Stimulated activated CD4-positive, alpha-beta T cell treated with anti-CD3 and anti-CD28 coated beads, Interleukin-15, amount 100 ng/mL, for 1 hour (primary cell): ENCODE measurements around the gene KCNH2.
"Not testable (repeated sequence)": the region's sequence is repeated elsewhere in the genome, so short reads cannot be mapped to it uniquely, and the experiment has no call there.

Experiments used
- DNase-seq, 2 donors: peaks; one replicate each; pipeline ENCODE4 v3.0.0-alpha.2; 2020; ENCODE audit warnings: low read depth in 1 of 2, low spot score in 1 of 2

The KCNH2 gene

DNA sequence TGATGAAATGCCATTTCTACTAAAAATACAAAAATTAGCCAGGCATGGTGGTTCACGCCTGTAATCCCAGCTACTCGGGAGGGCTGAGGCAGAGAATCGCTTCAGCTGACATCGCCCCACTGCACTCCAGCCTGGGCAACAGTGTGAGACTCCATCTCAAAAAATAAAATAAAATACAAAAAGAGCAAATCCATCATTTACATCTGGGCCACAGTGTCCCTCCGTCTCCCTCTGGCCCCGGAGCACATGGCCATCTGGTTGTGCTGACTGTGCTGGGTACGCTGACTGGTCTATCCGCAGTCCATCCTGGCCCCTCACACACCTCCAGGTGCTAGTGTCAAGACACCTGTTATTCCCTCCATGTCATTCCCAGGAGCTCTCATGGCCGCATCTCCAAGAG, 42.1 kb downstream of the KCNH2 start:
- no peak for DNase-seq

DNA sequence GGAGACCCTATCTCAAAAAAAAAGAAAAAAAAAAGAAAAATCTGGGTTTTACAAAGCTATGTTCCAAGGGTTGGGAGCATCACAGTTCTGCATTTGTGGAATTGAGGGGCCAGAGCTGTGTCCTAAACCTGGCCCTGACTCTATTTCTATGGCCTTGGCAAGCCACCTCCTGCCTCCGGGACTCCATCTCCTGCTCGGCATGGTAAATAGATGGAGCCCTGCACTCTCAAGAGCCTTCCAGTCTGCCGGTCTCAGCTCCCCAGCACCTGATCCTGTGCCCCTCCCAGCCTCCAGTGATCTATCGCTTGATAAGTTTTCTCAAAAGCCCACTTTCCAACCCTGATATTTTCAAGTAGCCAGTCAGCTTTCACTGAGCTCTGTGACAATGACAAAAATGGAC, 43.0 kb downstream of the KCNH2 start:
- no peak for DNase-seq

DNA sequence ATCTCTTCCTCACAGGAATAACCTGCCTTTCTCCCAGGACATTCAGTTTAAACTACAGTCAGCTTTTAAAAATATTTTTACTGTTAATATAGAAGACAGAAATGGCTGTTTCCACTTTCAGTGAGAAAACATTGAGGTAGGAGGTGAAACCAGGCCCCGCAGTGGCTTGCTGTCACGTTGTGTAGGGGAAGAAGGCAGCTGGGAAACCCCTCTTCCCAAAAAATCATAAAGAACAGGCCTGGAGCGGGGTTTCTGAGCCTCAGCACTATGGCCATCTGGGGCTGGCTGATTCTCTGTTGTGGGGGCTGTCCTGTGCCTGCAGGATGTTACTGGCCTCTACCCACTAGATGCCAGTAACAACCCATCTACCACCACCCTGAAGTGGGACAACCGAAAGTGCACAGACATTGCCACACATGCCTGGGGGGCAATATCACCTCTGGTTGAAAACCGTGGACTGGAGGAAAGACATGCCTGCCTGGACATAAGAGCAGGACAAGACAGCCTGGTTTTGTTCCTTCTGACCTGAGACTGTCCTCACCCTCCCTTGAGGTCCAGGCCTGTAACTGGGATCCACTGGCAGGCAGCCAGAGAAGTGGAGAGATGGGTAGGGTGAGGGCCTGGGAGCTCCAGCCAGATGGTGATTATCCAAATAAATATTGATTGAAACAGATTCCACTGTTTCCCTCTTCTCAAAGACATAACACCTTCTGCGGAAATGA, 43.9 kb downstream of the KCNH2 start:
- no peak for DNase-seq

DNA sequence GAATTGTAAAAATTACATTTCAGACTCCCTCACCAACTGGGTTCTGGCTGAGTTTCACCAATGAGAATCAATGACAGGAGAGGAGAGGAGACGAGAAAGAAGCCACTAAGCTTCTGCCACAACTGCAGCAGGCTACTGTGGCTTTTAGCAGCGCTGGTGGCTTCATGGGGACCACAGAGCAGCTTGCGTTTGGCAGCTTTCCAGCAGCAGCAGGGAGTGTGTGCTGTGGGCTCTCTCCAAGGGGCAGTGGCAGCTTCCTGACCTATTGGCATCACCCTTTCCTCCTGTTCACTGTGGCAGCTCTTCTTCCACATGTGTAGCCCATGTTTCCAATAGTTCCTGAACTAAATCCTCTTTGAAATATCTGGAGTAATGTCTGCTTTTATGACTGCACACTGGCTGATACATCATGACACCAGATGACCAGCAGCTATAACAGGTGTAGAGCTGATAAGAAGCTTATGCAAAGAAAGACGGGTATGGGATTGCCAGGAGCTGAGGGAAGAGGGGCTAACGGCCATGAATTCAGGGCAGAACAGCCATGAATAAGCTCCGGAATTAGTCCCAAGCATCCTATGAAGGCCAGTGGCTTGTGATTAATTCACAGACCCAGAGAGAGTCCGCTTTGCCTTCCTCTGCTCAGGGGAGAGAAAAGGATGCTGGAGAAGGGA, 46.8 kb downstream of the KCNH2 start:
- no peak for DNase-seq

DNA sequence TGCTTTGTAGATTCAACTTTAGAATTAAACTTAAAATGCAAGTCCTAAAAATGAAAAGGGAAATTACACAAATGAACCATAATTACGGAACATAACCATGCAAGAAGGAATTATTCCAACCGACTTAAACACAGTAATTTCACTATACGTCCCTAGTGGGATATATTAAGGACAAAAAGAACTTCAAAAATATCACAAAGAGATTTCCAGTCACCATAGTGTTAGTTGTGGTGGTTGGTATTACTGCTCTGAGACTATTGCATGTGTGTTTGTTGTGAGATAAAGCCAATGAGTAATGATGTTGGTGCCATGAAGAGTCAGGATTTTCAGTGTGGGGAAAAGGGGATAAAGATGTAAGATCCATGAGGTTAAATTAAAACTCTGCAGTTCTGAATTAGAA, 49.6 kb downstream of the KCNH2 start:
- DNase-seq, result no peak

DNA sequence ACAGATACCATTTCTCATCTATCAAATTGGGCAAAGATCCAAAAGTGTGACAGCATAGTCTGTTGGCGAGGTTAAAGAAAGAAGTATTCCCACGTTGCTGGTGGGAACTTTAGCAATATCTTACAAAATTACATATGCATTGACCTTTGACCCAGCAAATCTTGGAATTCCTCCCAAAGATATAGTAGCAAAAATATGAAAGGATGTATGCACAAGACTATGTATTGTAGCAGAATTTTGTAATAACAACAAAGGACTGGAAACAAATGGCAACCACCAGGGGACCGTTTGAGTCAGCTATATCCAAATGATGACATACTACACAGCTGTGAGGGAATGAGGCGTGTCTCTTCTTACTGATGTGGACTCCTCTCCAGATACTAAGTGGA, 50.2 kb downstream of the KCNH2 start:
- no peak for DNase-seq

DNA sequence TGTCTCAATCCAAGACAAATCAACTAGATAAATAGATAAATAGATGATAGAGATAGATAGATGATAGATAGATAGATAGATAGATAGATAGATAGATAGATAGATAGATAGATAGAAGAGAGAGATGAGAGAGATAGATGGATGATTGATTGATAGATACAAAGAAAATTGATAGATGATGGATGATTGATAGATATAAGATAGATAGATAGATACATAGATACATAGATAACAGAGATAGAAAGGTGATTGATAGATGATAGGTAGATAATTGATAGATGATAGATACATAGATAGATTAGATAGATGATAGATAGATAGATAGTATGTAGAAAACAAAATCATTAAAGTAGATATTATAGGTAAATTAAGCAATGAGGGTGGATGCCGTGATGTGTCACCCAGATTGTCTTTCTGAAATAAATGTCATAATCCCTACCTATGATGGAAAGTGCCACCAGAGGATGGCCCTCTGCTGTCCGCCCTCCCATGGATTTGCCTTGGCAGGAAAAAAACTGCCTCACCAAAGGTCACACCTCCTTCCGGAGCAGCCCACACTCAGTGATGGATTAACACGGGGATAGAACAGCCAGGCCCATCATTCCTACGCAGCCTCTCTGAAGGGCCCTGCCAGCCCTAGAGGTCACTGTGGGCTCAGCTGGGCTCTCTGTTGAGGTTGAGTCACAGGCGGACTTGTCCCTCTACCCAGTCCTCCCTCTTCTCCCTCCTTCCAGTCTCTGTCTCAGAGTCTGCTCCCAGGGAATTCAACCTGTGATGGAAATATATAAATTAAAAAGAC, 50.8 kb downstream of the KCNH2 start:
- no peak for DNase-seq

DNA sequence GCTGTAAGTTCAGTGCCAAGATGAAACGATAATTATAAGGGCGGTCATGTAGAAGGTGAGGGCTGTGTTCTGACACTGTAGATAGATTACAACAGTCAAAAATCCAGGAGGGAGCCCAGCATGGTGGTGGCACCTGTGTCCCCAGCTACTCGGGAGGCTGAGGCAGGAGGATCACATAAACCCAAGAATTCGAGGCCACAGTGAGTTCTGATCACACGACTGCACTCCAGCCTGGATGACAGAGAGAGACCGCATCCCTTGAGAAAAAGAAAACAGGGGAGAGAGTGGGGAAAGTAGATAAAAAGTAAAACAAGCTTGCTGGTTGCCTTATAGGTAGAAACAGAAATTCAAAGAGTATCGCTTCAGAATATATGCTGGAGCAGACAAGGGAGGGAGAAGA, 52.1 kb downstream of the KCNH2 start:
- no peak for DNase-seq

DNA sequence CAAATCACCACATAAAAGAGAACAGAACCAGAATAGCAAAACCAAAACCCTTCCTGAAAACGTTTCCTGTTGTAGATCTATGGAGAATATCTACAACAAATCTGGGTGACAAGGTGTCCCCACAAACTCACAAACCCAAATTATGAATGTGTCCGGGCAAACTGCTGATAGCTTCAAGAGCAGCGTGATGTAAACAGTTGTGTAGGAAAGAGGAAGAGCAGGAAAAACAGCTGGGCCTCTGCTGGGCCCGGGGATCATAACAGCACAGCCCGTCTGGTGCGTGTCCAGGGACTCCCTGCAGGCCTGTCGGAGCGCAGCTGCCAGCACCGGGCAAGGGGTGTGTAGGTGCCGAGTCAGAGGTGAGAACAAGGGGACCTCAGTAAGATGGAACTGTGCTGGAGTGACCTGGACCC, 53.7 kb downstream of the KCNH2 start:
- DNase-seq, result no peak

DNA sequence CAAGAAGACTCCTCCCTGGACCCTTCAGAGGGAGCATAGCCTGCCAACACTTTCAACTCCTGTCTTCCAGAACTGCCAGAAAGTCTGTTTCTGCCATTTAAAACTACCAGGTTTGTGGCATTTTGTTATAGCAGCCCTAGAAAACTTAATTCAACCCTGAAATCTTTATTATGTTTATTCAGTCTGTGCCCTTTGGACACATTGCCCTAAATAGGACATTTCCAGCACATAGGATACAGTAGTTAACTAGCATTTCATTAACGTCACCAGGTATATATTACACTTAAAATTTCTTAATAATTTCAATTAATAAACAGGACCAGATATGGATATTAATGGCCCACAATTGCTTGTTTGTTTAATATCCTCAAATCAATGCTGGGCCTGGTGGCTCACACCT, 54.3 kb downstream of the KCNH2 start:
- no peak for DNase-seq

DNA sequence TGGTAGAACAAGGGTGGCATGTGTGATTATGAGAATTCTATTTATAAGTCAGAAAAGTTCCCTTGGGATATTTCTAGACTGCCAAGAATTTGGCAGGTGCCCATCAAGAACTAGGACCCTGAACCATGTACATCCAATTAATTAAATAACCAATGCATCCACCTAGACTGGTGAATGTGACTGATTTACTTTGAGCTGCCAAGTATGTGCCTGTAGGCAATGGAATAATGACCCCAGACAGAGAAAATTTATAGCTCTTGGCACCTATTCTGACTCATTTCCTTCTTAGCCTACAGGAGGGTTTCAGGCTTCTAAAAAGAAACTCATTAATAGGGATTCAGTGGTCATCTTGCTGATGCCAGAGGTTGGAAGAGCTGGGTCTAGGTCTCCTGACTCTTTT, 54.9 kb downstream of the KCNH2 start:
- no peak for DNase-seq

DNA sequence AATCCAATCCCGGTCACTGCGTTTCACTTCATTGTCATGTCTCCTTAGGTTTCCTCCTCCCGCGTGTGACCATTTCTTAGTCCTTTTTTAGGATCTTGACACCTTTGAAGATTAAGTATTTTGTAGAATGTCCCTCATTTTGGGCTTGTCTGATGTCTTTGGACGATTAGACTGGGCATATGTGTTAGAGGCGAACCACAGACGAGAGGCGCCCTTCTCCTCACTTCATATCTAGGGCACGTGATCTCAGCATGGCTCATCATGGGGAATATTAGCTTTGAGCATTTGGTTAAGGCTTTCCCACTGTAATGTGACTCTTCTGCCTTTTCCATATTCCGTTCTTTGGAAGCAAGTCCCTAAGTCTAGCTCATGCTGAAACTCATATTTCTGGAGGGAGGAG, 59.0 kb downstream of the KCNH2 start:
- DNase-seq, result no peak

DNA sequence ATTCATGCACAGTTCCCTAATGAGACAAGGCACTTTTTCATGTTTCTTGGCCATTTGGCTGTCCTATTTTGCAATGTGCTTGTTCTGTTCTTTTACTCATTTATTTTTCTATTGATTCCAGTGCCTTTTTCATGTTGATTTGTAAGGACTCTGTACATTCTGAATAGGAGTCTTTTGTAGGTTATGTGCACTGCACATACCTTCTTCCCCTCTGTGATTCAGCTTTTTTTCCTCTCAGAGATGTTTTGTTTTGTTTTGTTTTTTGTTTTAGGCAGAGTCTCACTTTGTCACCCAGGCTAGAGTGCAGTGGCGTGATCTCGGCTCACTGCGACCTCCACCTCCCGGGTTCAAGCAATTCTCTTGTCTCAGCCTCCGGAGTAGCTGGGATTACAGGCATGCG, 59.7 kb downstream of the KCNH2 start:
- no peak for DNase-seq

DNA sequence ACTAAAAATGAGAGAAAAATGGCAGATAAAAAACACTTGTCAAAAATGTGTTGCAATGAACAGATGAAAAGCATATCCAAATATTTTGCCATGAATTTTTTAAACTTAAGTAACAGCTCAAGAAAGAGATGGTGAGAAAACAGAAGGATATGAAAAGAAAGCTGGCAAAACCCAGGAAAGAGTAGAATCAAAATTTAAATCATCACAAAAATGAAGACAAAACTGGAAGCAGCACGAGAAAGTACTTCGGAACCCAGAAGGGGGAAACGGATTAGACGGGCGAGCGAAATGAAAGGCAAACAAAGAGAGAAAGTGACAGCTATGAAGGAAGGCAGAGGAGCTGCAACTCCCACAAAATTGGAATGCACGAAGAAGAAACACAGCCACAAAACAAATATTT, 60.2 kb downstream of the KCNH2 start:
- DNase-seq, result no peak

DNA sequence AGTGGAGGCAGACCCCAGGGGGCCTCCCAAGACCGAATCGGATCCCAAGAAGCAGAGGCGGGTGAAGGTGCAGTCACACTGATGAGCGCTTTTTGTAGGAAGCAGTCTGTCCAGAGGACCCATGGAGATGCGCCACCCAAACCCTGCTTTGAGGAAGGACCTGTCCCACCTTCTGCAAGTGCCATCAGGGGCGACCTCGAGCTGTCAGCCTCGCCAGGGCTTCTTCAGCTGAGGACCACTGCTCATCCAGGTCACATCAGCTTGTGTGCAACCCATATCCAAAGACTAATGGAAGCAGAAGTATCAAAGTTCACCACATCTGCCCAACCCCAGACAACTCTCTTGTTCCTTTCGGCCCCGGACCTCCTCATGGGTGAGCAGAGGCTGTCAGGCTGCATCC, 61.5 kb downstream of the KCNH2 start:
- DNase-seq, result no peak

DNA sequence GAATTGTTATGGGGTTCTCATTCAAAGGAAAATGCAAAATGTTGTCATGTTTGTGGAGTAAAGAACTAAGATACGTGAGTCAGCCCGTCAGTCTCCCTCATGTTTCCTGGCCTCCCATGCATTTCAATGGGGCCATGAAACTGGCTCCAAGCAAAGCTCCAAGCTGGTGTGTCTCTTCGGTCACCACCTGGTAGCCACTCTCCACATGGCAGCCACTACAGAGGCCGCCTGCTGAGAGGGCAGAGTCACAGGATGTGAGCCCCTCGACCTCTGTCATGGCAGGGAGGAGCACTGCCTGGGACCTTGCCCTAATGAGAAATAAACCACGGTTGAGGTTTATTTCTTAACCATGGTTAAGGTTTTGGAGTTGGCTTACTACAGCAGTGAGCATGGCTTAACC, 63.2 kb downstream of the KCNH2 start:
- no peak for DNase-seq

DNA sequence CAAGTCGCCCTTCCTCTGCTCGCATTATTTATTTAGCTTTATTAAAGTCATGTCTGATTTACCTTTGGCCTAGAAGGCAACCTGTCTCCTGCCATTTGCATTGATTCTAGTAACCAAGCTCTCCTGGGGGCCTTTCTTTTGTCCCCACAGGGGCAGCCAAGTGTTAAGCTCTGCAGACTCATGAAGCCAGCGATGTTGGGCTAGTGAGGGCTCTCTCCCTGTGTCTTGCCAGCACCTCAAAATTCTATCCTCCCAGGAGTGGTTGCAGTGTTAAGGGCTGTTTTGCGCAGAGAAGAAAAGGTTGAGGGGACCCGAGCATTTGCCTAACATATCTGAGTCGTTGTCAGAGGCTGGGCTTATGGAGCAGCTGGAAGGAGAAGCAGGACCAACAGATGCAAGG, 63.9 kb downstream of the KCNH2 start:
- no peak for DNase-seq

DNA sequence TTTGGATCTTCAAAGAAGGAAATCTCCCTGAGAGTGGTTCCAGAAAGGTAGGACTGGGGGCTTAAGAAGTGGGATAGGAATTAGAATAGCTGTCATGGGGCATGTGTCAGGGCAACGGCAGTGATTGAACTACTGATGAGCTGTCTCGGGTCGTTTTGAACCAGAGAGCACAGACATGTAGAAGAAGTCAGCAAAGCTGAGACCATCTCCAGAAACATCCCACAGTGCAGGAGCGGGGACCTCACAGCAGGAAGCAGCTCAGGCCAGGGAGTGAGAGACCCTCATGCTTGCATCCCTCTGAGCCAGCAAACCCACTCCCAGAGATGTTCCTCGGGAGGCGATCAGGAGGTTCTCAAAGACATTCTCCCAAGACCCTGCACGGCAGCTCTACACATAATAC, 65.7 kb downstream of the KCNH2 start:
- DNase-seq, result no peak

DNA sequence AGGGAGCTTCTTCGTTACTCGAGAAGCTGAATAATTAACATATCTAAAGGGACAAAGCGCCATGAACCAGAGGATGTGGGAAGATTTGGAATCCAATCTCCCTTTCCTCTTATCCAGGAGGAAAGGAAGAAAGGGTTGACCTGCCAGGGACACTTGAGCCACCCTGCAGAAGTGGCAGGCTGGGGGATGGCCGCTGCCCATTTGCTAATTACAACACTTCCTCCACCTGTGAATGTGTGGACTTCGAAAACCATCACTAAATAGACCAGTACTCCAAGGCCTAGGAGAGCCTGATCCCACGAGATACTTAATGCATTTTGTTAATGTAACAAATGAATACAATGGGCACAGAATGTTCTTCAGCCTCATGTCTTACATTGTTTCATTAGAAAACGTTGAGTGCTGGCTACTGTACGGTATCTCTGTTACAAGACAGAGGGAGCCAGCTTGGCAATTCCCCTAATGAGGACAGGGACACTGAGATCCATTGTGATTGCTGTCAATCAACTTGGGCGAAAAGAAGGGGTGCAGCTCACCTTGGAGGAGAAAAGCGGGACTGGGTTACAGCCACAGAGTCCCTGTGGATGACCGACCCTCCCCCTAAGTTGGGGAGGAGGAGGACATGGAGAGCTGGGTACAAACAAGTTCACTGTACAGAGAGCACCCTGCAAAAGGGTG, 66.4 kb downstream of the KCNH2 start:
- DNase-seq, result no peak

DNA sequence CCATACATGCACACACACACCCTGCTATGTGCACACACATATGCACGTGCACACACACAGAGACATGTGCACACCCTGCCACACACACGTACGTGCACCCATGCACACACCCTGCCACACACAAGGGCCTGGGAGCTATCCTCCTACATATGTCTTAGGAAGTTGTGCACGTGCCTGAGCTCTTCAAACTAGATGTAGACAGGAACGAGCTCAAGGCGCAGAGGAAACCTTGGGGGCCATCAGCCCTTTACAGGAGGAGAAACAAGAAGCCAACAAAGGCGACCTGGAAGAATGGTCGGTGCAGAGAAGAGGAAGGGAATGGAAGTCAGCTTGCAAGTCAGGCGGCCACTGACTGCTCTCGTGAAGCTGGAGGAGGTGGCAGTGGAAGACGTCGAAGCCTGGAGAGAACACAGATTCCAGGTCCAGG, 67.1 kb downstream of the KCNH2 start:
- DNase-seq, result no peak

DNA sequence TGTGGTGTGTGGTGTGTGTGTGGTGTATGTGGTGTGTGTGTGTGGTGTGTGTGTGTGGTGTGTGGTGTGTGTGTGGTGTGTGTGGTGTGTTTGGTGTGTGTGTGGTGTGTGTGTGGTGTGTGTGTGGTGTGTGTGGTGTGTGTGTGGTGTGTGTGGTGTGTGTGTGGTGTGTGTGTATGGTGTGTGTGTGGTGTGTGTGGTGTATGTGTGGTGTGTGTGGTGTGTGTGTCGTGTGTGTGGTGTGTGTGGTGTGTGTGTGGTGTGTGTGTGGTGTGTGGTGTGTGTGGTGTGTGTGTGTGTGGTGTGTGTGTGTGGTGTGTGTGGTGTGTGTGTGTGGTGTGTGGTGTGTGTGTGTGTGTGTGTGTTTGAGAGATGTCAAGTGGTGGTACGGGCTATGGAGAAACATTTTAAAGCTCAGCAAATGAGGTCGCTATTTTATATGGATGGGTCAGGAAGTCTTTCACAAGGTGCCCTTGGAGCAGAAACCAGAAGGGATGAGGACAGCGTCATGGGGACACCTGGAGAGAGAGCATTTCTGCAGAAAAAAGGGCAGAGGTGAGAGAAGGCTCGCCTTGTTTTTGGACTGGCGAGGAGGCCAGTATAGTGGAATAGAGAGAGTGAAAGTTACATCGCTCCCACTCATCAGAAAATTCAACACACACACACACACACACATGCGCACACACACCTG, 67.7 kb downstream of the KCNH2 start:
- DNase-seq, result not testable (repeated sequence)
